HG03095 (cell line): Measurements from ENCODE around the gene CHRM4.

ENCODE experiments used
- ATAC-seq: cut with Tn5 transposase; IDR thresholded peaks from one replicate; pipeline ENCODE4 v1.9.1; 2021; ENCODE audit warnings: moderate library complexity; ENCODE audit not compliant: unreplicated experiment

CHRM4 gene

GRCh38 chr11:46350695-46351094 lies 40.9 kb downstream of the CHRM4 start:
- no peak for ATAC-seq

- no peak for ATAC-seq
Observed at GRCh38 chr11:46348566-46349401, 42.8 kb downstream of the CHRM4 start.

- no peak for ATAC-seq
Observed at GRCh38 chr11:46347637-46348311, 43.8 kb downstream of the CHRM4 start.

GRCh38 chr11:46346886-46347636 lies 44.5 kb downstream of the CHRM4 start, which contains the start of gene DGKZ:
Gene DGKZ (plus strand): TSS chr11:46347463. CDS start chr11:46347660, 197 bp downstream.
- peak; percentile 63 for ATAC-seq

GRCh38 chr11:46345881-46346484 lies 45.6 kb downstream of the CHRM4 start:
- ATAC-seq, result no peak

GRCh38 chr11:46345131-46345597 lies 46.4 kb downstream of the CHRM4 start:
- ATAC-seq, result no peak

- no peak for ATAC-seq
Observed at GRCh38 chr11:46343520-46343919, 48.1 kb downstream of the CHRM4 start.

- no peak for ATAC-seq
Observed at GRCh38 chr11:46342239-46342638, 49.3 kb downstream of the CHRM4 start.

- no peak for ATAC-seq
Observed at GRCh38 chr11:46341454-46341853, 50.1 kb downstream of the CHRM4 start.

- ATAC-seq, result no peak
Observed at GRCh38 chr11:46339816-46340215, 51.8 kb downstream of the CHRM4 start.

- ATAC-seq, result no peak
Observed at GRCh38 chr11:46338988-46339666, 52.4 kb downstream of the CHRM4 start.

- ATAC-seq, result no peak
Observed at GRCh38 chr11:46338636-46338987, 53.0 kb downstream of the CHRM4 start.

GRCh38 chr11:46337626-46338345 lies 53.8 kb downstream of the CHRM4 start:
- no peak for ATAC-seq

- no peak for ATAC-seq
Observed at GRCh38 chr11:46336563-46337180, 54.9 kb downstream of the CHRM4 start.

GRCh38 chr11:46335890-46336562 lies 55.5 kb downstream of the CHRM4 start:
- ATAC-seq, result no peak

- ATAC-seq, result no peak
Observed at GRCh38 chr11:46335271-46335670, 56.3 kb downstream of the CHRM4 start.

GRCh38 chr11:46334211-46334610 lies 57.4 kb downstream of the CHRM4 start:
- ATAC-seq, result no peak
